Stimulated activated CD8-positive, alpha-beta memory T cell treated with anti-CD3 and anti-CD28 coated beads, Interleukin-2, amount 100 ng/mL, for 48 hours (primary cell): Measurements from ENCODE around the gene CCDC83.
"Not testable (repeated sequence)": the region's sequence is repeated elsewhere in the genome, so short reads cannot be mapped to it uniquely, and the experiment has no call there.

ENCODE experiments used
- DNase-seq, 2 donors: peaks; one replicate each; pipeline ENCODE4 v3.0.0-alpha.2; 2020; ENCODE audit warnings: low read depth in 2 of 2

The CCDC83 gene

DNA sequence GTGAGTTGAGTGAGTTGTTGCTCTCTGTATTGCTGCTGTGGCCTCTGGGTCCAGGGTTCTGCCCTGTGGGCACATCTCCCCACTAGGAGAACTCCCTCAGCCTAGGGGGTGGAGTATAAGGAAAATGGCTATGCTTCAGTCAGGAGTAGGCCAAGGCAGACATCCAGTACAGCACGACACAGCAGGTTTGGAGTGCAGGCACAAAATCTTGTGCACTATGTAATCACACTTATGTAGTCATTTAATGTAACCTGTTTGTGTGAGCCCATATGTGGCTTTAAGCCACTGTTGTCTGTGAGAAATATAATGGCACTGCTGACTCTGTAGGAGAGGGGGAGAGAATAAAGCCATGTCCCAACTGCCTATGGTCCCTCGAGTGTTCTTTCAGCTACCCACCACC, 90.1 kb downstream of the CCDC83 start:
- no peak for DNase-seq

DNA sequence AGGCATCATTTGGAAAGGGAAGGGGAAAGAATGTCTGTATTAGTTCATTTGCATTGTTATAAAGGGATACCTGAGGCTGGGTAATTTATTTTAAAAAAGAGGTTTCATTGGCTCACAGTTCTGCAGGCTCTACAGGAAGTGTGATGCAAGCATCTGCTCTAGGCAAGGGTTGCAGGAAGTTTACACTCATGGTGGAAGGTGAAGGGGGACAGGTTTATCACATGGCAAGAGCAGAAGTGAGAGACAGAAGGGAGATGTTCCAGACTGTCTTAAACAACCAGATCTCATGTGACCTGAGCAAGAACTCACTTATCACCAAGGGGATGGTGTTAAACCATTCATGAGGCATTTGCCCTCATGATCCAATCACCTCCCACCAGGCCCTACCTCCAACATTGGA, 90.6 kb downstream of the CCDC83 start:
- no peak for DNase-seq

DNA sequence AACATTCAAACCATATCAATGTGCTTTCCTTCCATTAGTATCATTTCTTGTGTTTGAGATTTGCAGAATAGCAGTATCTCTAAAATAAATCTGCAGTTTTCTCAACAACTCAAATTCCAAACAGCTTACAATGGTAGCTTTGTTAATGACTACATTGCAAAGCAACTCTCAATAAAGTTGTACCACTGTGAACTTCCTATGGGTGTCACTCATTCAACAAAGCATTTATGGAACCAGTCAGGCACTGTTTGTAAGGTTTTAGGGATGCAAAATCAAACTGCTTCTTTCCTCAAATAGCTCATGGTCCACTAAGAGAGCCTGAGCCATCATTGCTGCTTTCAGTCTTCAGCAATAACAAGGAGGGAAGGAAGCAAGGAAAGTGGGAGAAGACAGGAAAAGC, 91.0 kb downstream of the CCDC83 start:
- DNase-seq = no peak

DNA sequence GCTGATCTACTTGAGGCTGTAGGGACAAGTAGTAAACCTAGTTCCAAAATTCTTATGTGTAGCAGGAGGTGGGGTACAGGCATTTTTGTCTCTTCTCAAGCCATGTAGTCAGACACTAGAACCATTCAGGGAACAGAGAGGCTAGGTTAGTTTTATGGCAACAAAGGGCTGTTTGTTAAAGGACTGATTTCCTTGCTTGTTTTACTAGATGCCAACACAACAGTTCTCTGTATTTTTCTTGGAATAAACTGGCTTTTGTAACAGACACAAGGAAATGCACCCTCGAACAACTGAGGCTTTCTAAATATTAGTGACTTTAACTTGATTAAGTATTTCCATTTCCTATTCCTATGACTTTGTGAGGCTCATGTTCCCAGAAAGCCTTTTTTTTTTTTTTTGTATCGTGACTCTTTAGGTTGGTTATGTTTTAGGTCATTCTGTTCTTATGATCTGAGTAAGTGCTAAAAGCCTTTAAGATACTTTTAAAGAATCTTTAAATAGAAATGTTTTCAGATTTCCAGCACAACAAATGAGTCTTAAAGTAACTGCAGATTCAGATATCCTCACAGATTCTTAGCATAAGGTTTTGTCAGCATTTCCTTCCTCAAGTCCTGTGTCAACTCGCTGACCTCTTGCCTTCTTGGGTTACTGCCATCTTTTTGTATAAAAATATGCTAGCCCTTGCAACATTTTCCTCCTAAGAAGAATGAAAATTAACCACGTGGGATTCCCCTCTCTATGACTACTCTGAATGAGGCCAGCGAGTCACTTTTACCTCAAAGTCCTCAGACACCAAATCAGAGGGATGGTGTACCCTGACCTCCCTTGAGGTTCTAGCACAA, 92.5 kb downstream of the CCDC83 start:
- DNase-seq = peak in 1 of 2 donors; percentile 15

- no peak for DNase-seq
Measured at GRCh38 chr11:85948884-85949283, 93.7 kb downstream of the CCDC83 start.

DNA sequence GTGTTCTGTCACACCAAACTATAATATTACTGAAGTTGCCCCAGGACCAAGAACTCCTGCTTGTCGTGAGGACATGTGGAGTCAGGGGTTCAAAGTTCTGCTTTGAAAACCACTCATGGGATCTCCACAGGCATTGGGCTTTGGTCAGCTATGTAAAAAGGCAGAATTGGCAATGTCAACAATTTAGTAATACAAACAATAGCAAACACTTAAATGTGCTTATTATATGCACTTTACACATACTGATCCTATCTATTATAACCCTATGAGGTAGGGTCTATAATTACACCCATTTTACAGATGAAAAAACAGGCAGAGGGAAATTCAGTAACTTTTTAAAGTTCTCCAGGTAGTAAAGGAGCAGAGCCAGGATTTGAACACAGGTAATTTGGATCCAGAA, 94.6 kb downstream of the CCDC83 start:
- no peak for DNase-seq

DNA sequence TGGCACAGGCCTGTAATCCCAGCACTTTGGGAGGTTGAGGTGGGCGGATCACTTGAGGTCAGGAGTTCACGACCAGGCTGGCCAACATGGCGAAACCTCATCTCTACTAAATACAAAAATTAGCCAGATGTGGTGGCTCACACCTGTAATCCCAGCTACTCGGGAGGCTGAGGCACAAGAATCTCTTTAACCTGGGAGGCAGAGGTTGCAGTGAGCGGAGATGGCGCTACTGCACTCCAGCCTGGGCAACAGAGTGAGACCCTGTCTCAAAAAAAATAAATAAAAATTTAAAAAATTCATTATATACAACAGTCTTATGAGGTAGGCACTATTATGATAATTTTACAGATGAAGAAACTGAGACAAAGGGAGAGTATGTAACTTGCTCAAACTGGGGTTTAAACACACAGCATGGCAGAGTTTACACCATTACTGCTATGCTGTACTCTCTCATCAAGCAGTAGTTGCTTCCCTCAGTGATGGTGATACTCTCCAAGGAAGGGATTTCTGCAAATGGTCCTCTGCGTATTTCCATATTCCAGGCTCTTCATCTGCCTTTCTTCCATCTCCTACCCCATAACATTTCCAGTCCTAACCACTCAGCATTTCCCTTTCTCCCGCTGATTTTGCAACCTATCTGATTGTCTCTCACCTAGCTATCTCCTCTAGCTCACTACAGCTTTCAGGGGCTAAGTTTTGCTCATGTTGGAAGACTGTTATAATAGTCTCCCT, 95.3 kb downstream of the CCDC83 start:
- no peak for DNase-seq

DNA sequence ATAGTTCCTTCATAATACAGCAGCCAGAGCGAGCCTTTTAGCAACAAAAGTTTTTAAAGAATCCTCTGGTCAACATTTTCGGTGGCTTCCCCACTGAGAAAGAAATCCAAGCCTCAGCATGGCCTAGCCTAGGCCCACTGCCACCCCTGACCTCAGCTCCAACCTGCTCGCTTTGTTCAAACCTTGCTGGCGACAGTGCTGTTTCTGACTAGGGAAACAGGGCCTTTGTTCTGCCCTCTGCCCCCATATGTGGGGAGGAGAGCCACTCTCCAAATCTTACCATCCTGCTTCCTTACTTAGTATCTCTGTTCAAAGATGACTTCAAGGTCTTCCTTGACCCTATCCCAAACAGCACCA, 95.8 kb downstream of the CCDC83 start:
- no peak for DNase-seq

DNA sequence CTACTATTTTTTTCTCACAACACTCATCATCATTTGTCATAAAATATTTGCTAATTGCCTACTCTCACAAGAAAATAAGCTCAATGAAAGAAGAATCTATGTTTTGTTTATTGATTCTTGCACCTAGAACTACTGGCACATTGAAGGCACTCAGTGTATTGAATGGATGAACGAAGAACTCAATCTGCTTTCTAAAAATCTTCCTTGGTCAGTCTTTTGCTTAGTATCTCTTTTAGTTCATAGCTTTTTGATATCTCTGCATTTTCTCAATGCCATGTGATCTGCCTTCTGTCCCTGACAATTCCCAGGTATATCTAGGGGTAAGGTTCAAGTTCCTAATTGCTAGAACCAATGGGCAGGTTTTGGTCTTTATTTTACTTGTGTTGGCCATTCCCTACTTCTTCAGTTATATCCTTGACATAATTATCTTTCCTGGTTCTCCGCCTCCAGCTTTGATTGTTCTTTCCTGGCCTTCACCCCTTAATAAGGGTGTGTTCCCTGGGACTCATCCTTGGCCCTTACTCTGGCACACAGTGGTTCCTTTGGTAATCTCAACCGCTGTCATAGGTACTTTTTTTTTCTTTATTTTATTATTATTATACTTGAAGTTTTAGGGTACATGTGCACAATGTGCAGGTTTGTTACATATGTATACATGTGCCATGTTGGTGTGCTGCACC, 96.4 kb downstream of the CCDC83 start:
- DNase-seq = no peak

GRCh38 chr11:85952108-85952485, 96.9 kb downstream of the CCDC83 start:
- not testable (repeated sequence) for DNase-seq

DNA sequence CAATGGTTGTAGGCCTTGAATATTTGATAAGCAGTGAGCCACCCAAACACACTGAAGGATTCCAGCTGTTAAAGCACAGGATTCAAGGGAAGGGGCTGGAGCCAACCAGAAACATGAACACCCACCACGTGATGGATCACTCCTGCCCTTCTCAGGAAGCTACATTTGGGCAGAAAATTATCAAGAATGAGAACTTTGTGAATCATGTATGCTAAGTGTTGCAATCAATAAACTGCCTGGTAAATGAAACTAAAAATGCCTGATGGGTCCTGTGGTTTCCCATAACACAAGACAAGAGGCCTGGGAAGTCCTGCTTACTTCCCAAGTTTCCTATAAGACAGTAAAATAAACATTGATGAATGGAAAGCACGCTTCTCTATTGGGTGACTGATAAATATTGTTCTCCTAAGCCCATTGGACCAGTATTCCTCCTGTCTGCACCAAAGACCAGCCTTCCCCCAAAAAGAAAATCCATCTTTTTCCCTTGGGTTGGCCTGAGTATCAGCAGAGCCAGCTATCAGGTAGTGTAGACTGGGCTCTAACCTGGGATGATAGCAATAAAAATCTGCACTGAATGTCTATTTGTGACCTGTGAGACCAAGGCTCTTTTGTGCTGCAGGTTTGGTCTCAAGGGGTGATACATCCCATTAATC, 98.4 kb downstream of the CCDC83 start:
- DNase-seq = no peak

DNA sequence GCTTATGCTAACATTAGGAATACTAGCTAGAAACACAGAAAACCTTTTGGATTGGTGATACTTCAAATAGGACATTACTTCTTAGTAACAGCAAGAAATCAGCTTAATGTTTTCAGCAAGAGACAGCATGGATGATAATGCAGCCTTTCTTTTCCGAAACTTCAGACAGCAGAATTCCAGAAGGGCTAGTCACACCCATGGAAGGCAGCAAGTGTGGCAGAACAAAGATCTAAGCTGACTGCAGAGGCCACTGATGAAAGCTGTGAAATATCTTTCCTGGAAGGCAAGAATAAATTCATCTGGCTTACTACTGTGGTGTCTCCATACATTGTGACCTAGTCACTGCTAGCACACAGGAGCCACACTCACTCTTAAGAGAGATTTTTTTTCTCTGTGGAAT, 100.3 kb downstream of the CCDC83 start:
- no peak for DNase-seq

GRCh38 chr11:85960678-85961077, 105.5 kb downstream of the CCDC83 start:
- DNase-seq = no peak

DNA sequence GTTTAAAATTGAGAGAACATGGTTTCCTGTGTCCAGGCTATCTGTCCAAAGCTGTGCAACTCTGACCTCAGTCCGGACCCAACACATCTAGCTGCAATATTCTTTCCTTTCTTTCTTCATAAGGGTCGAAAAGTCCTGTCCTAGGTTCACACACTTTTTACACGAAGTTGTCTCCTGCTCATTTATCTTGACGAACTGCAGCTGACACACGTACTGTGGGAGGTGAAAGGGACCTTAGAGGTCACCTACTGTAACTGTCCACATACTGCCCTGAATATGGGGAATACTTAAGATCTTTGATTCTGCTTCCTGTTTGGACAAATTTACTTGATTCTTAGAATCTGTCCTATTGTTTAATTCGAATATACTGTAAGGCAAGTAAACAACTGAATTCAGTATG, 105.9 kb downstream of the CCDC83 start:
- DNase-seq = no peak

DNA sequence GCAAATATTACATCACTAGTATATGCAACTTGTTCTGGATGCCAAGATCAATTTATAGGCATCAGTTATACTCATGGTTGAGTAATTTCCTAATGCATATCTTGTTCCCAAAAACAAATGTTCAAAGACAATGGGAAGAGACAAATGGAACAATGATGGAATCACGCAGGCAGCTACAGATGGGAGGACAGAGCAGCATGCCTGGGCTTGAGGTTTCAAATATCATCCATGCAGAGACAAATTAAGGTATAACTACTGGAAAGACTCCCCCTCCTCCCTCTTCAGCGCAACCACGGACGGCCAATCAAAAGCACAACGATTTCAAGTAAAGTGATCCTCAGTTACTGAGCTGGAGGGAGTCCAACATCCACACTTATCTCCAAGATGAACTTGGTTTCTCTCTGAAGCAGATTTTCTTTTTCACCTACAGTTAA, 106.8 kb downstream of the CCDC83 start:
- no peak for DNase-seq

- no peak for DNase-seq
Measured at GRCh38 chr11:85965202-85965601, 110.0 kb downstream of the CCDC83 start.

DNA sequence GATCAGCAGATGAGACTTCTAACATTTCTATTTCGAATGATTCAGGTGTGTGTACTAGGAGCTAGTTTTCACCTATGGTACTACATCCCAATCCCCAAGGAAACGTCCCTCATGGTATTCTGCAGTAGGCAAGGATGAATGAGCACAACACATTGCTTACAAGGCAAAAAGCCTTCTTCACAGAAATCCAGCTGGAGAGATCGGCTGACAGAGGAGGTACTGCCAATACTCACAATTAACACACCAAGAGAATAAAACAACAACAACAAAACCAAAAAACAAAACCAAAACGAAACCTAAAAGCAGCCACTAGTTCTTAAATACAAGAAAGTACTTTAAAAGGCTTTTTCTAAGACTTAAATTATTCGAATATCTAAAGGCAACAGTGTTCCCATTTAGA, 112.3 kb downstream of the CCDC83 start:
- no peak for DNase-seq
